Cortex of kidney (tissue), 1 donor: ENCODE data around the gene LRRC70.

Source experiments
- DNase-seq: peaks from one replicate; lab custom pipeline; 2025; lab: John Stamatoyannopoulos, UW

The LRRC70 gene

DNA sequence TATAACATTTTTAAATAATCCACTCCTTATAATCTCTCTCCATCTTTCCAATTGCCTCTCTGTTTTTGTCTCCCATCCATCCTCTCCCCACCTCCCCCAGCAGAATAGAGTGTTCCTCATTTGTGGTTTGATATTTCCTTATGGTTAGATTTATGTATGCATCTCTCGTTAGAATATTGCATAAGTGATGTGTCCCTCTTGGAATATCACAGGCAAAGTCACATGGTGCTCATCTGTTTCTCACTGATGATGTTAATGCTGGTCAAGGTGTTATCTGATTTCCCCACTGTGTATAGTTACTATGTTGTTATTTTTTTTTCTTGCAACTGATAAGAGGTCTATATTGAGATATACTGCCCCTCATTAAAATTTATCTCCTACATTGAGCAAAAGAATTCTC lies 3.1 kb upstream of the LRRC70 start:
- no peak for DNase-seq

DNA sequence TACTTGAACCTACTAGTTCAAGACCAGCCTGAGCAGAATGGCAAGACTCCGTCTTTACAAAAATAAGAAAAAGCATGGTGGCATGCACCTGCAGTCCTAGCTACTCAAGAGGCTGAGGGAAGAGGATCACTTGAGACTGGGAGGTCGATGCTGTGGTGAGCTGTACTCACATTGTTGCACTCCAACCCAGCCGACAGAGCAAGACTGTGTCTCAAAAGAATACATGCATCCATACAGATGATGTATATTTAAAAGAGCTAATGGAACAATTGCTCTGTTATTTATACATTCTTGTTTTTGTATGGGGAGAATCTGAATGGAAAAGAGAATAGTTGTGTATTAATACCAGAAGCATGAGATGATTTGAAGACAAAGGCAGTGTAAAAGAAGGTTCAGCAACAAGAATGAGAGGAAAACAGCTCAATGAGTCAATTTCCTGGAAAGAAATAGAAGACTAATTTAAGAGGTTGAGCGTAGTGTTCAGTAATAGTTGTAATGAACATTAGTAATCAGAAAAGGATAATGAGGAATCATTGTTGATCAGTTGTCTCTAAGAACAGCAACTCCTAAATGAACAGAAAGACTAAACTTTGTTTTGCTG lies 1.9 kb upstream of the LRRC70 start:
- DNase-seq = no peak

DNA sequence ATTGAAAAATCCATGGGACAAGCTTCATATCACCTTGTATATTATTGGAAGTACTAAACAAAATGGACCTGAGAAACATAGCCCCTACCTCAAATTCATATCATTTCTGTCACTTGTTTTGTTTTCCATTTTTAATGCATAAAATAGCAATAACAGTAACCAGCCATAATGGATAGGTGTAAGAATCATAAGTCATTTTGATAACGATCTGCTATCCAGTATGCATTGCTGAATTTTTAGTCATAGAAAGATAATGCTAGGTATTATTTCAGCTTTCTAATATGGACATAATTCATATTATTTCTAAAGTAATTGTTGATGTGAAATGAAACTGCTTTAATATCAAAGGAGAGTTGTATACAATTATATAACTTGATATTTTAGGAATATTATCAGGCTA lies 1.1 kb upstream of the LRRC70 start:
- DNase-seq = no peak

DNA sequence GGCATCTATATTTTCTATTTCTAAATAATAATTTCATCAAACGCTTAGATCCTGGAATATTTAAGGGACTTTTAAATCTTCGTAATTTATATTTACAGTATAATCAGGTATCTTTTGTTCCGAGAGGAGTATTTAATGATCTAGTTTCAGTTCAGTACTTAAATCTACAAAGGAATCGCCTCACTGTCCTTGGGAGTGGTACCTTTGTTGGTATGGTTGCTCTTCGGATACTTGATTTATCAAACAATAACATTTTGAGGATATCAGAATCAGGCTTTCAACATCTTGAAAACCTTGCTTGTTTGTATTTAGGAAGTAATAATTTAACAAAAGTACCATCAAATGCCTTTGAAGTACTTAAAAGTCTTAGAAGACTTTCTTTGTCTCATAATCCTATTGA lies 1.1 kb downstream of the LRRC70 start:
- DNase-seq = no peak

DNA sequence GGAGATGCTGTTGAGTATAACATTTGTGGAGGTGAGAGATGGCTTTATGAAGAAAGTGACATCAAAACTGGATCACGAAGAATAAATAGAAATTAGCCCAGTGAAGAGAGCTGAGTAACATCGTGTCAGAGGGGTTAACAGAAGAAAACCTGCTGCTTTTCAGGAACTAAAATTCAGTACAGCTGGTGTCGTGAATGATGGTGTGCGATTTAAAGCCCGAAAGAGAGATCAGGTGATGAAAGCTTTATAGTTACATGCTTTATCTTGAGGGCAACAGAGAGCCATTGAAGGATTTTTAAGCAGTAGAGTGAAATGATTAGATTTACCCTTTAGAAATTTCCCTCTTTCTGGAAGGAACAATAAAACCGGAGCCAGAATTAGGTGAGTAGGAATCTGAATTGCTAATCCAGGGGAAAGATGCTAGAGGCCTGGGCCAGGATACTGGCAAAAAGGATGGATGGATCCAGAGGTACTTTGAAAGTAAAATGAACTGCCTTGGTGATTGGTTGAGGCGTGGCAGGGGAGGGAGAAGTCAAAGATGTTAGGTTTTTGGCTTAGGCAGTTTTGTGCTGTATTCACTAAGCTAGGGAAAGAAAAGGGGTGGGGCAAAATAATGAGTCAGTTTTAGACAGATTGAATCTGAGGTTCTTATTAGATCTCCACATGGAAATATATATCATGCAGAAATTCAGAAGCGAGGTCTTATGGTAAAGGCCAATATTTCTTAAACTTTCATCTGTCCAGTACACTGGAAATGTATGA lies 3.4 kb downstream of the LRRC70 start:
- no peak for DNase-seq

DNA sequence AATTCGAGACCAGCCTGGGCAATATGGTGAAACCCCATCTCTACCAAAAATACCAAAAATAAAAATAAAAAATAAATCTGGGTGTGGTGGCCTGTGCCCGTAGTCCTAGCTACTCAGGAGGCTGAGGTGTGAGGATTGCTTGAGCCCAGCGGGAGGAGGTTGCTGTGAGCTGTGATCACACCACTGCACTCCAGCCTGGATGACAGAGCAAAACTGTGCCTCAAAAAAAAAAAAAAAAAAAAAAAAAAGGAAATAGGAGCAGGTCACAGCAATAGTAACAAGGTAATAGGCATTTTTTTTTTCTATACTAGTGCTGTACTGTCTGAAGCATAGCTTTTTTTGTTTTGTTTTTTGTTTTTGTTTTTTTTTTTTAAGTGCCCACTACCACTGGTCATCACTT lies 5.8 kb downstream of the LRRC70 start:
- no peak for DNase-seq

DNA sequence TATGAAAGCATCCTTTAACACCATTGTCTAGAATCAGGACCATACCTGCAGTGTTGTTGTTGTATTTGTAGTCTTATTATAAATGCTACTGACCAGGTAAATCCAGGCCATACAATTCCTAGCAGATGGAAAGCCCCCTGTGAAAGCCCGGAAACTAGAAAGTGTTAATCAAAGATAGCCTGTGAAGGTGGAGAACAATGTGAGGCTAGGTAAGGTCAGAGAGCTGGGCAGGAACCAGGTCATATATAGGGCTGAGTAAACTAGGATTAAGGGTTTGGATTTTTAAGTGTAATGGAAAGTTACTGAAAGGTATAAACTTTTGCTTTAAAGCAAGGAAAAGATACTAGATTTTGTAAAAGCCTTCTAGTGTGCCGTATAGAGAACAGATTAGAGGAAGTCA lies 6.7 kb downstream of the LRRC70 start:
- DNase-seq = no peak

DNA sequence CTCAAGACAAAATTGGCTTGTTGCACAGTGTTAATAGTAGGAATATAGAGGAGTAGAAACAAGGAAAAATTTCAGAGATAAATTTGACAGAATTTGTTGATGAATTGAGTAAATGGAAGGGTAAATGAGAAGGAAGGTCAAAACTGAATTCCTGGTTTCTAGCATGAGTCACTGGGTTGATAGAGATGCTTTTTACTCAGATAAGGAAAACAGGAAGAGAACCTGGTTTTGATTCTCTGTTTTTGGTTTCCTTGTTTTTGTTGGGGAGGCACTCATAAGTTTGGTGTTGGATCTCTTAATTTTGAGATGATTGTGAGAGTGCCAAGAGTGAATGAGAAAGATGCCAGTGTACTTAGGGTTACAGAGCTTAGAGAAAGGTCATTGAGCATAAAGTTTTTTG lies 7.1 kb downstream of the LRRC70 start:
- DNase-seq = no peak

DNA sequence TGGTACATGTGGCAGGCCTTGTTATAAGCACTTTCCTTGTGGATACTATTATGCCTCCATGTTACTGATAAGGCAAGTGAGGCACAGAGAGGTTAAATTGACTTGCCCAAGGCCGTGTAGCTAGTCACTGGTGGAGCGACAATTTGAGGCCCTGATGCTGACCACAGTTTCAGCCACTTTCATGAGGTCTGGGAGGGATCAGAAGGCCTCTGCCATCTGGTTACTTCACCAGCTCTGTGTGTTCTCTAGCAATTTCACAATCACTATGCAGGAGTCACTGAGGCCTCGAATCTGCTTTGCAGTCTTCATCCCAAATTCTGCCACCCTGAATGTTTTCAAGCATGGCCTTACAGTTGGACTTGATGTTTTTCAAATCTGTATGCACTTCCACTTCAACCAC lies 9.1 kb downstream of the LRRC70 start:
- DNase-seq = no peak

DNA sequence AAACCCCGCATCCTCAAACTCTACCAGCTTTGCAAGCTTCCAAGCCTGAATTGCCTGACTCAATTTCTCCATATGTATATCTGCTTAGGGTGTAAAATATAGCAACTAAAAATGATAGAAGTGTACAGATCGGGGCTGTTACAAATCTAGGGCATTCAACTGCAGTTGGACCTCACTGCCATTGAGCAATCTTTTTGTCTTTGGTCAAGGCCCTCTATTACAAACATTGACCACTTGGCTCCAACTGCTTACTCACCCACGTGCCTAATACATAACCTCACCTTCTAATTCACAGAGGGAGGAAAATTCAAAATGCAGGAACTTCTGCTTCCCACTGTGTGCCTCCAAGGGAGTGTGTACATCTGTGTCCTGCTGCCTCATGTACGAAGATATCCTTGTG lies 10.0 kb downstream of the LRRC70 start:
- DNase-seq = no peak

DNA sequence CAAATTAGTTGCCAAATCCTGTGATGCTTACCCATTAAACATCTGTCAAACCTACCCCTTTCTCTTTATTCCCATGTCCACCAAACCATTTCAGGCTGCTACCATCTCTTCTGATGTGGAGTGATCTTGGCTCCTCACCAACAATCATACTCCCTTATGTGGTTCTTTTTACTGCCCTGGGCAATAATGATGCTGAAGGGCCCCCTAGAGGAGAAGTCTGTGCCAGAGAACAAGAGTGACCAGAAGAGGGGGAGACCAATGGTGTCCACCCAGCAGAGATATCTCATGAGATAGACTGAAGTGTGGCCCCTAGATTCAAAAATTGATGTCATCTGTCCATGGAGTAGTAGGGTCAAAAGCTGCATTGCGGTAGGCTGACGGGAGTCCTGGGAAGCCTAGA lies 10.9 kb downstream of the LRRC70 start:
- no peak for DNase-seq

DNA sequence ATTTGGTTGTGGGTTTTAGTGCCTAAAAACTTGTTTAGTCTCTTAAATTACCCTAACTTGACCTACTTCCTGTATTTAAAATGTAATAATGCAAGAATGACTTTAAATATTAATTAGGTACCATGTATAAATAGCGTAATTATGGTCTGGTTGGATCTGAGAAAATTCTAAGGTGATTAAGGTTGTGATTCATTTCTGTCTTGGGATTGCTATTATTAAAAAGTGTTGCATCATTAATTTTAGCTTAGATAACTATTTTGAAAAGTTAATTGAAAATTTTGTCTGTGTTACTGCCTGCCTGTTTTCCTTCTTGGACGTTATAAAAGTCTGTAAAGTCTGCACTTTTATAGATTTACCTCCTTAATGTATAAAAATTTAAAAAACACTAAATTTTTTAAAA lies 11.8 kb downstream of the LRRC70 start:
- DNase-seq = no peak

DNA sequence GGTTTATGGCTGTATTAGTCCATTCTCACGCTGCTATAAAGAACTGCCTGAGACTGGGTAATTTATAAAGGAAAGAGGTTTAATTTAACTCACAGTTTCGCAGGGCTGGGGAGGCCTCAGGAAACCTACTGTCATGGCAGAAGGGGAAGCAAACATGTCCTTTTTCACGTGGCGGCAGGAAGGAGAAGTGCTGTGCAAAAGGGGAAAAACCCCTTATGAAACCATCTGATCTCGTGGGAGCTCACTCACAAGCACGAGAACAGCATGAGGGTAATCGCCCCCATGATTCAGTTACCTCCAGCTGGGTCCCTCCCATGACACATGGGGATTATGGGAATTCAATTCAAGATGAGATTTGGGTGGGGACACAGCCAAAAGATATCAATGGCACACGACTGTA lies 13.9 kb downstream of the LRRC70 start:
- no peak for DNase-seq

DNA sequence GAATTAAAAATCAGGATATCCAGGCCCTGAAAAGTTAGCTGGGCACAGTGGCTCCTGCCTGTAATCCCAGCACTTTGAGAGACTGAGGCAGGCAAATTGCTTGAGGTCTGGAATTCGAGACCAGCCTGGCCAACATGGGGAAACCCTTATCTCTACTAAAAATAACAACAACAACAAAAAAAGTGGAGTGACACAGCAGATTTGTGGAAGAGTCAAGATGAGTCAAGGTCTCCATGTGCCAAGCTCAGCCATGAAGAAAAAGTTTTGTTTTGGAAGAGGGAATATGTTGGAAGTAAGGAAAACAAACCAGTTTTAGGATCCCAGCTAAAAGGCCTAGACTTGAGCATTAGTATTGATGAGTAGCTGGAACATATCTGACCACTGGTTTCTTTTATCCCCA lies 14.7 kb downstream of the LRRC70 start:
- DNase-seq = no peak

DNA sequence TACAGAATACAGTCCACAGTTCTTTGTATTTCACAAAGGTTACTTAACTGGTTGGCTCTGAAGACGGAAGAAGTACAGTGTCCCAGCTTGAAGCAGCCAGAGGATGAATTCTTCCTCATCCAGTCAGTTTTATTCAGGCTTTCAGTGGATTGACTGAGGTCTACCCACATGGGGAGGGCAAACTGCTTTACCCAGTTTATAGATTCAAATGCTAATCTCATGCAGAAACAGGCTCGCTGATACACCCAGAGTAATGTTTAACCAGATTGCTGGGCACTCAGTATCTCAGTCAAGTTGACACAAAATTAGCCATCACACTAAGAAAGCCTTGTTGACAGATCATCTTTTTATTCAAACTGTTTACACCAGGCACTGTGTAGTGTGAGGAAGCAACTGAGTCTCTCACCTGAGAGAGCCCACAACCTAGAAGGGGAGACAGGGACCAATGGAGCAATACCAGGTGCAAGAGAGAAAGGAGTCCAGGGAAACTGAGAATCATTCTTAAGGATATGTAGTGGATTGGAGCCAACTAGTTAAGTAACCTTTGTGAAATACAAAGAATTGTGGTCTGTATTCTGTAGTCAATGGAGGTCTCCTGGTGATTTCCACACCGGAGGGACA lies 15.9 kb downstream of the LRRC70 start:
- DNase-seq = no peak

DNA sequence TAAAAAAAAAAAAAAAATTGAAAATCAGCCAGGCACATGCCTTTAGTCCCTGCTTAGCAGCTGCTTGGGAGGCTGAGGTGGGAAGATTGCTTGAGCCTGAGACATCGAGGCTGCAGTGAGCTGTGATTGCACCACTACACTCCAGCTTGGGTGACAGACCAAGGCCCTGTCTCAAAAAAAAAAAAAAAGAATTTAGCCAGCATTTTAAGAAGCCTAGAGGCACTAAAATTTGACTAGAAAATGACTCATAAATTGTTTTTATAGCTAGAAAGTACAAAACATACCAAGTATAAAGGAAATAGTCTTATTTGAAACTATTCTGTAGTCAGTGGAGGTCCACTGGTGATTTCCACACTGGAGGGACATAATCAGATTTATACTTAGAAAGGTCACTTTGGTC lies 17.5 kb downstream of the LRRC70 start:
- no peak for DNase-seq

DNA sequence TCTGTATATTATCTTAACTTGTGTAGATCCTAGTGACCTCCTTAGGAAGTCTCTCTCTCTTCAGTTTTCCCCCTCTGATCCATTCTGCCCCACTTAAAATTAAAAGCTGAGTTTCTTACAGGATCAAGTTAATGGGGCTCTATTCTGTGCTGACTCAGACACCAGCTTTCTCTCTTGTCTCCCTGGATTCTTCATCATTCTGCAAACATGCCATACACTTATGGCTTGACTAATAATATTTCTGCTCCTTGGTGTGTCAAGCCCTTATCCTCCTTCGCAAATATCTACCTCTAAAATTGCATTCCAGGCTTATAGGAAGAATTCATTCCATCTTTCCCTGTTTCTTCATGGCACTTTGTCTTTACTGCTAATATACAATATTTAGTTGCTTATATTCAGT lies 18.1 kb downstream of the LRRC70 start:
- no peak for DNase-seq

DNA sequence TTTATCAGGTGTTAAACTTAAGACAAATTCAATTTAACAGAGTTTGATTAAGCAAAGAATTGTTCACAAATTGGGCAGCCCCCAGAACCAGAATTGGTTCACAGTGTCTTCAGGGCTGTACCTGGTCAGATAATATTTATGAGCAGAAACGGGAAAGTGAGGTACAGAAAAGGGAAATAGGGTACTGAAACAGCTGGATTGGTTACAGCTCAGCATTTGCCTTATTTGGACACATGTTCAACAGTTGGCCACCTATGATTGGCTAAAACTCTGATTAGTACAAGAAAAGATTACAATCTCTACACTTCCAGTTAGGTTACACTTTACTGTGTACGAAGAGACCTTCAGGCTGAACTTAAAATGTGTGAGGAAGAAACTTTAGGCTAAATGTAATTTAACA lies 18.7 kb downstream of the LRRC70 start:
- no peak for DNase-seq

DNA sequence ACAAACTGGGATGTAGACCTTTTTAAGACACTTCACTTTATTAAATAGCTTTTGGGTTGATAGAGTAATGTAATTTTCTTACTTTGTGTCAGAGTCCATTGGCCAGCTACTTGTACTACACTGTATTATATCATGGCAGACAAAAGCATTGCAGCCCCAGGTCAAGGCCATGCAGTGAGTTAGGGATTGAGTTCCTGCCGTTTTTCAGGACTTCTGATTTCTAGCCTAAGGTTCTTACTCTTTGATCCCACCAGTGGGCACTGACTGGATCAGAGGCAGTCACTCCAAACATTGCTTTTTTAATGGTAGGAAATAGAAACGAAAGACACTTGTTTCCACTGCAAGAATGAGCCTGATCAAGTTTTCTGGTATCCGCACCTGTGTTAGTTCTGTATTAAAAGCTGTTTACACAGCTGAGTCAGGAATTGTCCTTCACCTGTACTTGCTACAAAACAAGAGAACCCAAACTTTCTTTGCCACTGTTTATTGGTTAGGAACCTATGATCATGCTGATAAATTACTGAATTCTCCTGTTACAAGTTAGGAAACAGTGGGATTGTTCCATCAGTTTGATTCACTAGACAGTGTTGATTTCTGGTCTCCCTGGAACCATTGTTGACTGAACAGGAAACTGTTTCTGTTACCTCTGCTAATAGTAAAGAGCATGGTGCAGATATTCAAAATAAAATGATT lies 22.1 kb downstream of the LRRC70 start:
- DNase-seq = no peak

DNA sequence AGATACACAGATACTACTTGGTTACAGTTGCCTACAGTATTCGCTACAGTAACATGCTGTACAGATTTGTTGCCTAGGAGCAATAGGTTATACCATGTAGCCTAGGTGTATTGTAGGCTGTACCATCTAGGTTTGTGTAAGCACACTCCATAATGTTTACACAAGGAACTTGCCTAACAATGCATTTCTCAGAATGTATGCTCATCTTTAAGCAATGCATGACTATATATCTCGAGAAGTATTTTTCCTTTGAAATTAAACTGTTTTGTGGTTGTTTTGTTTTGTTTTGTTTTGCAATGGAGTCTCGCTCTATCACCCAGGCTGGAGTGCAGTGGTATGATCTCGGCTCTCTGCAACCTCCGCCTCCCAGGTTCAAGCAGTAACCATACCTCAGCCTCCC lies 25.3 kb downstream of the LRRC70 start:
- no peak for DNase-seq

DNA sequence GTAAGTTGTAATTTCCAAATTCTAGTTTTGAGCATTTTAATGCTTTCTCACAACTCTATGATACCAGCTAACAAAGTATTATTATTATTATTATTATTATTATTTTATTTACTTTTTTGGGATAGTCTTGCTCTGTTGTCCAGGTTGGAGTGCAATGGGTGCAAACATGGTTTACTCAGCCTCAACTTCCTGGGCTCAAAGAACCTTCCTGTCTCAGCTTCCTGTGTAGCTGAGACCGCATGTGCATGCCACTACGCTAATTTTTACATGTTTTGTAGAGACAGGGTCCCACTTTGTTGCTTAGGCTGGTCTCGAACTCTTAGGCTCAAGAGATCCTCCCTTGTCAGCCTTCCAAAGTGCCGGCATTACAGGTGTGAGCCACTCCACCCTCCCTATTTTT lies 27.0 kb downstream of the LRRC70 start:
- no peak for DNase-seq

DNA sequence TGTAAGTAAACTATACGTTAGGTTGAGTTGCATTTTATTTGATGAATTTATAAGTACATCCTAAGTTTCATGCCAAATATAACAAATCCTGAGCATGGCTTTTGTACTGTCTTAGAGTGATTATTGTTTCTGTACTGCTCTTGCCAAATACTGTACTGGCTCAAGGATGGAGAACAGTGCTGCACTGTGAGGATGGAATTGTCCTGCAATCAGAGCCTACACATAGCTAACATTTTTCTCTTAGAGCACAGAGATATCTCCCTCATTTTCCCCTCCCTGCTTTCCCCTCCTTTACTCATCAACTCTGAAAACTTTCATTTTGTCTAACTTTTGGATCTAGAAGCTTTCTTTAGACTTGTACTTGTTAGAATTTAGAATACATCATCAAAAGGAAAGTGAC lies 28.3 kb downstream of the LRRC70 start:
- no peak for DNase-seq

DNA sequence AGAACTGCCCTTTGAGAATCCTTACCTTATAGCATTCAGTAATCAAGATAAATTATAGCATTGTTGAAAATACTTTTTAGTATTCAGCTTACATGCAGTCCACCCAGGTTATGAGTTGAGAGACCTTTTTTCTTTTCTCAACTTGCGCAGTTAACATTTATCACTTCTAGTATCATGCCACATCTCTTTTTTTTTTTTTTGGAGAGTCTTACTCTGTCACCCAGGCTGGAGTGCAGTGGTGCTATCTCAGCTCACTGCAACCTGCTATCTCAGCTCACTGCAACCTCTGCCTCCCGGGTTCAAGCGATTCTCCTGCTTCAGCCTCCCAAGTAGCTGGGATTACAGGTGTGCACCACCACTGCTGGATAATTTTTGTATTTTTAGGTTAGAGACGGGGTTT lies 29.0 kb downstream of the LRRC70 start:
- DNase-seq = no peak
